ENCODE measurements around the gene MDFIC2.
"Not testable (repeated sequence)": the region's sequence is repeated elsewhere in the genome, so short reads cannot be mapped to it uniquely, and the experiment has no call there.

Gene MDFIC2

DNA sequence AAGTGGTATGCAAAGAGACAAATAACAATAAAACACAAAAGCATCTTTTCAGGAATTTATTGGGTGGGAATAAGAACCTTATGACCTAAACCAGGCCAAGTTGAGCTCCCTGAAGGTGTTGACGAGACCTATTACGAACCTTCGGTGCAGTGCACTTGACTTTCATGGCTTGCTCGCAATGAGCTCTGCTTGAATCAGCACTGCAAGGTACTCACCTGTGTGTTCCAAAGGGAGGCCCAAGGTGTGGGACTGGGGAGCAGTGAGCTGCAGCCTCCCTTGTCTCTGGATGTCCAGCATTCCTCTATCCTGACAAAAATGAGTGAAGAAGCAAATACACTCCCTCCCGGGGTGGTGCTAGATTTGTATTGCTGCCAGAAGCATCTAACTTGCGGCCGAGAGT lies at the start of gene MDFIC2:
TSS of gene MDFIC2 (minus strand) at position 303 of the 400 bp plus-strand sequence. CDS start 665 bp downstream, outside the sequence.
- no peak for DNase-seq

DNA sequence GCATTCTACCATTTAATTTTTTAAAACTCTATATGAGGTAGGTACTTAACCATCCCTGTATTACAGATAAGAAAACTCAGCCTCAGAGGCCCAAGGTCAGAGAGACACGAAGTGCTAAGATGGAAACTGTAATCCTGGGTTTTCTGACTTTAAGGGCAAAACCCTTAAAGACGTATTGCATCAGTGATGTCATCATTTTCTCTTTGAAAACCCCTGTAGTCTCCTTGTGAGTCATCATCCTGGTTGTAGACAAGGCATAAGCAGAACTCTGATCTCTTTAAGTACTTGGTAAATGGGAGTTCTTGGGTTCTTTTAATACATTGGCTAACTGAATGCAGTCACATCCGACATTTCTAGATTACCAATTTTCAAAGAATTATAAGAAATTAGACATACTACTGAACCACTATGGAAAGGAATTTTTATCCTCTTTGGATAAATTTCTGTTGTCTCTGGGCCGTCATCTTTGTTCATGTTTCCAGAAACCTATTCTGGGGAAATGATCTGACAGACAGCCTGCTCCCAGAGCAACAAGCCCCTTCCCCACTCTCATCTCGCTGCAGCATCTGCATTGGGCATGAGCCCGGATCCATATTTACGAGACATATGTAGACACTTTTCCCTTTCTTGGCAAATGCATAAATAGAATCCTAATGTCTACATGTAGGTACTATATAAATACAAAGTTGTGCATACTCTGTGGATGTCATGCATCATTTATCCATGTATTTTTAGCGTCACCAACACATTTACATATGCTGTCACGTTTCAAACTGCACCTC lies 48.7 kb upstream of the MDFIC2 start:
- no peak for DNase-seq

DNA sequence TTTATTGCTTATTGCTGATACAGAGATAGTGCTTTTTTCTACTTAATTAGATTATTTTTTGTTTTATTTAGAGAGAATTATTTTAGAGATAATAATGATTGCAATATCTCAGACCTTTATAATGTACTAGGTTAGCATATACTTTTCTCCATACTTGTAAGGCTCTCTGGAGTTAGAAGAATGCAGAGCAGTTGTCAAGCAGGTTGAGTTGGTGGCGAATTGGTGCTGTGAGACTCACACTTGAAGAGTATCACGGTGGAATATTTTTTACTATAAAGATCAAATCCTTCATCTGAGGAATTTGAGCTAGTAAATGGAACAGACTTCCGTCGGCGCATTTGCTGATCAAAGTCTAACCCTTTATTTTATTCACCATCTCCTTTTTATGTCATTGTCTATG lies 47.3 kb upstream of the MDFIC2 start:
- no peak for DNase-seq

DNA sequence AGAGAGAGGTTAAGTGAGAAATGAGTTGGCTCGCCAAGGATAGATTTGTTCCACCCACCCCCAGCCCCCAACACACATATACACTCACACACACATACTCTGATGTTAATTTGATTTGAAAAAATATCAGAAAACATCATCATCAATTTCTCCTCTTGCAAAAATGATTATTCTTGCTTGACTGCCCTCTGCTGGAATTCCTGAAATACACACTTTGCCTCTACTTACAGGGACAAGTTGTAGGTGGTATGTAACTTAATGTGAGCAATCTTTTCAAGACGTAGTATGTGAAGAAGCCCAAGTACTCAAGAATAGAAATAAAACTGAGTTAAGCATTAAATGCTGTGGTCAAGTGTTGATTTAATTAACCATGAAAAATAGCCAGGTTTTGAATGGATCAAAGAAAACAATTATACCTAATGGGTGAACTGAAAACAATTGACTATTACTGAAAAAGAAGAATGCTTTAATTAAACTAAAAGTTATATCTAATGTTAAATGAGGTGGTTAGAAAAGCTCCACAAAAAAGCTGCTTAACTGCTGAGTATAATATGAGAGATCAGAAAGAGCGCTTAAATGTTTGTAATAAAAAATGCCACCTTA lies 46.6 kb upstream of the MDFIC2 start:
- DNase-seq: no peak

DNA sequence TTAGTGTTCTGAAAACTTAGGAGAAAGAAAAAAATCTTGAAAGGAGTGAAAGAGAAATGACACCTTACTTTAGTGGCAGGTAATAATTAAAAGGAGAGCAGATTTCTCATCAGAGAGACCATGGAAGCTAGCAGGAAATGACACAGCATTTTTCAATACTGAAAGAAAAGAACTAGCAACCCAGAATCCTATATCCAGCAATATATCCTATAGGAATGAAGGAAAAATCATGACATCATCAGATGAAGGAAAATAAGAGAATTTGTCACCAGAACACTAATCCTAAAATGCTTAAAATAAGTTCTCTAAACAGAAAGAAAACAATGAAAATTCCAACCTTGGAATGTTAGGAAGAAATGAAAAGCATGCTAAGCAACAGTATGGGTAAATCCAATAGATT lies 39.8 kb upstream of the MDFIC2 start:
- DNase-seq: no peak

DNA sequence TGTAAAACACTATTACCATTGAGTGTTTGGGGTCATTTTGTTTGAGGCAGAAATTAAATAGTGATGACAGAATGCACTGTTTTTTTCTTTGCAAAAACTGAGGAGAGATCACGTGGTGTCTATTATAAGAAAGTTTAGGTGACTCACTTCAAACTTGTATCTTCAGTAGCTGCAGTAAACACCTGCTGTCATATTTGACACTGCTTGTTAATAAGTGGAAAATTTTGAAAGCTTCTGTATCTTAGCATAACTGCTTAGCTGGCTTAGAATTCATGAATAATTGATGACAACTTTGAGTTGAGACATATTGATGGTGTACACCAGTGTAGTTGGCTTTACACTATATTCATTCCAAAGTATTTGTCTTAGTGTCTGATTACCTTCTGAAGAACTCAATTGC lies 29.7 kb upstream of the MDFIC2 start:
- no peak for DNase-seq

DNA sequence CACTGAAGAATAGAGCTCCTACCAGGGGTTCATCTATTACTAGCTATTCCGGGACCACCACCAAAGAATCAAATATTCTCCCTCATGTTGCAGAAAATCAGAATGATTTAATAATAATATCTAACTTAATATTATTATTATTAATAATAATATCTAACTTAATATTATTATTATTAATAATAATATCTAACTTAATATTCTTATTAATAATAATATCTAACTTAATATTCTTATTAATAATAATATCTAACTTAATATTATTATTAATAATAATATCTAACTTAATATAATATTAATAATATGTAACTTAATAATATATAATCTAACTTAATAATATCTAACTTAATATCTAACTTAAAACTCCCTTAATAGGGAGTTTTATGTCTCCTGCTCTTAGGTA lies 24.4 kb upstream of the MDFIC2 start:
- DNase-seq: not testable (repeated sequence)

DNA sequence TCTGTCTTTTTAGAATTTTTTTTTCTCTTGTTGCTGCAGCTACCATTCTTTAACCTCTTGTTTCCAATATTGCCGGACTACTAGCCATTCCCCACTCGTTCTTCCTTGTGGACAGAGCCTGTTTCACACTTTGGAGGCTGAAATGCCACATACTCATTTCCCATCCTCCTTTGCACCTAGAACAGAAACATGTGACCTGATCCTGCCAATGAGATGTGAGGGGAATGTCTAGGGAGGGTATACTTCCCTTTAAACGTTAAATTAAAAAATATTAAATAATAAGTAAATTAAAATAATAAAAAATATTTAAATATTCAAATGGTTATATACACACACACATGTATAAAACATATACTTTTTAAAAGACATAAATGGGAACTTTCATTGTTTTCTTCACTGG lies 20.6 kb upstream of the MDFIC2 start:
- no peak for DNase-seq

DNA sequence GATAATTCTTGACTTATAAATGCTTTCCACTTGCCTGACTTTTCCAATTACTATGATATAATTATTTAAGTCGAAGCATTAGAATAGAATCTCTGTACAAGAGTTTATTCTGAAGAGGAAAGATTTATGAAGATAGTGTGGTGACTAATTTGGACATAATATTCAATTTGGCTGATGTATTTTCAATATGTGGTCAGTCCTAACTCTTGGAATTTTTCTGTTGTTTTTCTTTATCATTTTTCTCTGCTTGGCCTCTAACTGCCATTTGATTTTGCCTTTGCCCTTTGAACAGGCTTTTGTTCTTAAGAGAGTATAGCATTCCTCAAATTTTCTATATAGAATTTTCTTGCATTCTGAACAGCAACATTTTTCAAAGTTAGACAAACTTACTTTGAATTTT lies 2.6 kb upstream of the MDFIC2 start:
- no peak for DNase-seq

DNA sequence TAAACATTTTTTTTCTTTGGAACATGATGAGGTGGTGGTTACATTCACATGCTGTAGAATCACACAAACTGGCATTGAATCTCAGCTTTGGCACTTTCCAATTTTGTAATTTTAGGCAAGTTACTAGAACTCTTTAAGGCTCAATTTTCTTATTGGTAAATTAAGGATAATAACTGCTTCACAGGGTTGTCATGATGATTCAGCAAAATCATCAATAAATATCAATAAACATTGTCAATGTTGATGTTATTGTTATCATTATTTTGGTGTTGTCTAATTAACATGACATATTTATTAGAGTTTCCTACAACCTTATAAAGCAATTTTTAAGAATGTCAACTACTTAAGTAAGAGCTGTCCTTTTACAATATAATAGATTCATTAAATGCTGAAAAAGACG lies 1.6 kb downstream of the MDFIC2 start:
- no peak for DNase-seq

DNA sequence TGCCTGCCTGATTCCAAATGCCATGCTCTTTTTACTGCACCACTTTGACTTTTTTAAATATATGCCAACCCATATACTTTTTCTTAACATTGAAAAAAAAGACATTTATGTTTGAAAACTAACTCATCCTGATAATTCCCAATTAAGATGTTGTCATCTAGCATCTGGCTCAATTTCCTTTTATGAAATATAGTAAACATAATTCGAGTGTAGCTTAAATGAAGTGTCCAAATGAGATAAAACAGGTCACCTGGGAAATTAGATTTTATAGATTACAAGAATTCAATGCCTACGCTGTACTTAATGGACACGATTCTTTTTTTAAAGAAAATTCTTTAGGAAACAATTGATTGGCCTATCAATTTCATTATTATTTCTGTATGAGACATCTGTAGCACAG lies 2.8 kb downstream of the MDFIC2 start:
- no peak for DNase-seq

DNA sequence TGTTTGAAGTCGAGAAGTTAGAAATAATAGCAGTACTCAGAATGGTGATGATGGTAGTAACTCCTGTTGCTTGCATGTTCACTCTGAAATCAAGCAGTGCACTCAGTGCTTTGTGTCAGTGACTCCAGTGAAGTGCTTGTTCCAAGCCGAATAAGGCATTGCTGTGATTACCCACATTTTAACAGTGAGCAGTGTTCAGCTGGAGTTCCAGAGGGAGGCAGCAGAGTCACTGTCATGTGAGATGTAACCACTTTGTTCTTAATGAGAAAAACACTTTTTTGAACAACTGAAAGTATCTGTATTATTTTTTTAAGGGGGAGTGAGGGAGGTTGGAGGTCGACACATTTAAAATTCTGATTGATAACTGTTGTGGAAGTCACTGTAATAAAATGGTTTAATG lies 3.7 kb downstream of the MDFIC2 start:
- no peak for DNase-seq

DNA sequence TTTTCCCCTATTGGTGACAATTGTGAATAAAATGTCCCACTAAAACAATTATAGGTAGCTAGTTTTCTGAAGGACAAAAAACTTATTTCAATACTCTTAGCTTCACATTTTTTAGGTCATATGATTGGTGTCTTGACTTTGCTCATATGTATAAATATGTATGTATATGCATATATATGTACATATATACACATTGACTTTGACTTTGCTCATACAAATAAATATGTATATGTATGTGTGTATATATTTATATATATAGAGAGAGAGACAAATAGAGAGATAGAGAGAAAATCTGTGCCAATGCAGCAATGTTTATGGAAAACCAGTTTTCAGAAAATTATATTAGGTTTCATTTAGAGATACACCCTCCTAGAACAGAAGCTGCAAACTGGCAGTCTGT lies 5.7 kb downstream of the MDFIC2 start:
- DNase-seq: no peak

DNA sequence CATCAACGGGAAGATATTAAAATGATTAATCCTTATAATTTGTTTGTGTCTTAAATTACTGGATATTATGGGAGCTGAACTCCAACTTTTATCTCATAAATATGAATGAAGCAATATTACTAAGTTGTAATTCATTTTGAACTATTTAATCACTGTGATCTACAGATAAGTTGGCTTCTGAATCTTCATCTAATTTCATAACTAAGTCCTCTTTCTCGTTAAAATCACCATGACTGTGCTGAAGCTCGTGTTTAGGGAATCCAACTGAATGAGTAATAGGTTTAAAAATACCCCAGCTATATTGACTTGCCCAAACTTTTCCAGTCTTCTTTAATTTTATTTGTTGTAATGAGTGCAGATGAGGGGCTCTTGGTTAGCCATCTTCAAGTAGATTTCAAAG lies 14.1 kb downstream of the MDFIC2 start:
- no peak for DNase-seq

DNA sequence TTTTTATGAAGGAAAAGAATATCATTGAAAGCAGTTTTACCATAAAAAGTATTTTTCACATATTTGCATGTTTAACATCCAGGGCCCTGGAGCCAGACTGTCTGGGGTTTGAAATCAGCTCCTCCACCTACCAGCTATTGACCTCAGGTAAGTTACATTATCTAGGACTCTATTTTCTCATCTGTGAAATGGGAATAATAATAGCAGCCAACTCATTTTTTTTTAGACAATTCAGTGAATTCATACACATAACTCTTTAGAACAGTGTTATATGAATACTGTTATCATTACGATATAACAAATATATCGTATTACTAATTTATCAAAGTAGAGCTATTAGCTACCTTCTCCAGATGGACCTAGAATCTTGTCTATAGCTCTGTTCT lies 21.3 kb downstream of the MDFIC2 start:
- DNase-seq: no peak

DNA sequence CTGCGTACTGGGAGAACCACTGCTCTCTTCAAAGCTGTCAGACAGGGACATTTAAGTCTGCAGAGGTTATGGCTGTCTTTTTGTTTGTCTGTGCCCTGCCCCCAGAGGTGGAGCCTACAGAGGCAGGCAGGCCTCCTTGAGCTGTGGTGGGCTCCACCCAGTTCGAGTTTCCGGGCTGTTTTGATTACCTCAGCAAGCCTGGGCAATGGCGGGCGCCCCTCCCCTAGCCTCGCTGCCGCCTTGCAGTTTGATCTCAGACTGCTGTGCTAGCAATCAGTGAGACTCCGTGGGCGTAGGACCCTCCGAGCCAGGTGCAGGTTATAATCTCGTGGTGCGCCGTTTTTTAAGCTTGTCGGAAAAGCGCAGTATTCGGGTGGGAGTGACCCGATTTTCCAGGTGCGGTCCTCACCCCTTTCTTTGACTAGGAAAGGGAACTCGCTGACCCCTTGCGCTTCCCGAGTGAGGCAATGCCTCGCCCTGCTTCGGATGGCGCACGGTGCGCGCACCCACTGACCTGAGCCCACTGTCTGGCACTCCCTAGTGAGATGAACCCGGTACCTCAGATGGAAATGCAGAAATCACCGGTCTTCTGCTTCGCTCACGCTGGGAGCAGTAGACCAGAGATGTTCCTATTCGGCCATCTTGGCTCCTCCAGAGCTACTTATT lies 21.9 kb downstream of the MDFIC2 start:
- not testable (repeated sequence) for DNase-seq

DNA sequence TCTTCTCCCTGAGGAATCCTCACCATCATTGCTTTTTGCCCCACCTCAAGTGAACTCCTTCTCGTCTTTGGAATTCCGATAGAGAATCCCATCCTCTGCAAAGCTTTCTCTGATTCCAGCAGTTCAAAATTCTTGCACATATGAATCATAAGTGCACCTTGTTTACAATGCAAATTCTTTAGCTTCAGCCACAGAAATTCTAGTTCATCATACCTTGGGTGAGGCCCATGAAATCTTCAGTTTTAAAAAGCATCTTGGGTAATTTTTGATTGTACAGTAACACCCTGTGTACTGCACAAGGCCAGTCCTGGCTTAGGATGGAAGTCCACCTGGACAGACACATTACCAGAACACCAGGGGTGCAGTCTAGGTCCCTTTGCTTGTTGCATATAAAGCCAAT lies 30.8 kb downstream of the MDFIC2 start:
- DNase-seq: no peak

DNA sequence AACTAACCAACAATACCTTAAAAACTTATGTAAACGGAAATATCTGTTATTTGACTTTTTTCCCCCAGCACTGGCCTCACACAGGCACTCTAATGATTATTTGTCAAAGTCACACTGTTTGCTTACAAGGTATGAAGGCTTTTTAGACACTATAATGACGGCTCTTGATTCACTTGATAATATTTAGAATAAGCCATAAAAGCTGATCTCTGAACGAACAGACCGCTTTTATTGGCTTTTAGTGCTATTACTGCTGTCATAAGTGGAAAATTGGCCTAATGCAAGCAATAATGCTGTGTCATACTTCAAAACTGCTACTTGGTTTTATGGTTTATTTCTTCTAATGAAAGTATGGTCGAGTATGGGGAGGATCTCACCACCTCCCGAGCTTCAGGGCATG lies 35.1 kb downstream of the MDFIC2 start:
- DNase-seq: no peak

DNA sequence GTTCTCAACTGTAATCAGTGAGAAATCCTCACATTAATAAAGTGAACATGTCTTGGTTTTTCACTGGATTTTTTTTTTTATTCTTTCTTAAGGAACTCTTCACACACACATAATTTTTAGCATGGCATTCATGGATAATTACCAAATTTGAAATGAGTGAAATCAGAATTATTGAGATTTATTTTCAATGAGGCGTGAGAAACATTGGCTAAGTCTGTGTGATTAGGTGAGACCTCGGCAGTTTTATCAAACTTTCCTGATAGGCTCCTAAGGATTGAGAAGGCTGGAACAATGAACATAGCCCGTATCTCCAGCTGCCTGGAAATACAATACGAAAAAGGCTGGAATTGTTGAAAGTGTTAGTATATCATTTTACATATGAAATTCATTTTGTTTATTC lies 35.5 kb downstream of the MDFIC2 start:
- no peak for DNase-seq

DNA sequence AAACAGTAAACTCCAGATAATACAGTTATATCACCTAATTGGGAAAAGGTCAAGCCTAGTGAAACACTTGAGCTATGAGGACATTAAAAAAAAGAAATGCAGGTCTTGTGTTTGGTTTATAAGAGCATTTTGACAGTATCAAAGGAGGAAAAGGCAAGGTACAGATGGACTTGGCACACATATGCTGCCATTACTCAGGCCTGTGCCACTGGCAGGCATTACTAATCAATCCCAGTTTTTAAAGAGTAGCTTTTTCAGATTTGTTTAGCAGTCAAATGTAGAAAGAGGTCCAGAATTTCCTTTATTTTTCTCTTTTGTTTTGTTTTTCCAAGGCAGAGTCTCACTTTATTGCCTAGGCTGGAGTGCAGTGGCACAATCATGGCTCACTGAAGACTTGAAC lies 38.9 kb downstream of the MDFIC2 start:
- DNase-seq: no peak

DNA sequence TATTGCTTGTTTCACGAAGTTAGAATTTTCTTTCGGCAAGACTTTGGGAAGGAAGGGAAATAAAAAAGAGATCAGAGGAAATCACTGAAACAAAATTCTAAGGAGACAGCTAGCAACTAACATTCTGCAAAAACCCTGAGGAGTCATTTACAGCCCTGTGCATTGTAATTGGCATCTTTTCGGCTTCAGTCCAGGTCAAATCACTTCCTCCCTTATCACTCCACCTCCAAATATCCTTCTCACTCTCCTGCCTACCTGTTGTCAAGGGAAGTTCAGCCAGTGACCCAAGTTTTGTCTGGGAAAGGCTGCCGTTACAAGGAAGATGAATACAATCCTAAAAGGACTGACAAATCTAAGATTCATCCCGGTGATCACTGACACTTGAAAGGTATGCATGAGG lies 39.6 kb downstream of the MDFIC2 start:
- no peak for DNase-seq

DNA sequence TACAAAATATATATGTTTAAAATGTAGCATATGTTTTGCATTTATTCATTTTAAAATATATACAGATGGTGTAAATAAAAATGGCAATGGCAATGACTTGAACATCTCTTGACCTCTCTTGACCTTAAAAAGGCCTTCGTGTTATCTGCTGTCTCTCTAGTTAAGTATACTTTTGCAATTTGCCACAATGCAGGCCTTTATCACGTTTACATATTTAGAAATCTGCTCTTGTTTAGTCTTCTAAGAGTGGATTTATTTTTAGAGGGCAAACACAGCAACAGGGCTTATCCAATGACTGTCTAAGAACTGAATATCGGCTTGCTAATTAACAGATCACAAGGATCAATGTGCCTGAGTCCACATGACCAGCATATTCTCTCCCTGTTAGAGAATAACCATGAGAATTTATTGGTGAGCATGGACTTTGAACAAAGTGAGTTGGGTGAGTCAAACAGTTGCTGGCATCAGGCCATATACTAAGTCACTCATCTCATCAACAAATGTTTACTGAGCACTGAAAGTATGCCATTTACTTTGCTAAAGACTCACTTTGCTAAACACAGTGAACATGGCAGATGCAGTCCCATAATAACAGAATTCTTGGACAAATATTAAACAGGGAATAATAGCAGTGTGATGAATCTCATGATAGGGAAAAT lies 48.2 kb downstream of the MDFIC2 start:
- no peak for DNase-seq

DNA sequence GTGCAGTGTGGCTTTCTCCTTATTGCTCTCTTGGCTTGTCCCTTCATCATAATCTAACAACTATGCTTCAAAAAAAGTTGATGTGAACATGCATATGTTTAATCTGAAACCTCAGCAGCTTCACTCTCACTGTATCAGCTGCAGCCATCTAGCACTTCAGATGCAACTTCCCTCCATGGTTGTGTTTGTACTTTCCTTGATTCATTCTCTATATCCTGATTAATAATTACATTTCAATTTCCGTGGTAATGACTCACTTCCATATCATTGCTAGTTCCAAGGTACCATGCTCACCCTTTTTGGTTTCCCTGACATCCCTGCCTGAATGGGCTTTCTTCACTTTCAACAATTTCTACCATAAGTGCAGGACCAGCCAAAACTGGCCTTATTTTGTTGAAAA lies 51.2 kb downstream of the MDFIC2 start:
- no peak for DNase-seq

DNA sequence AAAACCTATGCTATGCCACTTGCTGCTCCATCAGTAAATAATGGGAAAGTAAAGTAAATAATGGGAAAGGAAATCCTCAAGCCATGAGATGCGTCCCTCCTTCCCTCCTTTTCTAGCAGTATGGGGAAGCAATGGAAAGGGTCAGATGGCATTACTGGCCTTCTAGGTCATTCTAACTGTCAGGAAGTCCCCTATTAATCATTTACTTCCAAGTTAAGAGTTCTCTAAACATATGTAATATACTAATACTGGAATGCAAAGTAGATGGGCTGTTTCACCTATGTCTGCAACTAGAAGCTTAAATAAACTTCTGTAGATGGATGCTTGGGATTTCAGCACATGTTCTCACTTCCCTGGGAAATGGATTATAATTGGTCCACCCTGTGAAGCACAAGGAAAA lies 55.9 kb downstream of the MDFIC2 start:
- no peak for DNase-seq
